Measurements from ENCODE around the gene DHRS2.

DHRS2 gene

GRCh38 chr14:23646648-23647549 lies 10.7 kb downstream of the DHRS2 start:
- DNase-seq (ENCODE audit: low read depth in 2 of 2) = no peak

GRCh38 chr14:23647619-23648018 lies 11.5 kb downstream of the DHRS2 start:
- no peak for DNase-seq (ENCODE audit: low read depth in 2 of 2)

GRCh38 chr14:23648764-23649460 lies 12.7 kb downstream of the DHRS2 start:
- DNase-seq (ENCODE audit: low read depth in 2 of 2) = no peak

GRCh38 chr14:23650506-23650905 lies 14.3 kb downstream of the DHRS2 start:
- DNase-seq (ENCODE audit: low read depth in 2 of 2) = no peak

- DNase-seq (ENCODE audit: low read depth in 2 of 2) = no peak
Measured at GRCh38 chr14:23653051-23653450, 16.9 kb downstream of the DHRS2 start.

- no peak for DNase-seq (ENCODE audit: low read depth in 2 of 2)
Measured at GRCh38 chr14:23654231-23654630, 18.1 kb downstream of the DHRS2 start.

- no peak for DNase-seq (ENCODE audit: low read depth in 2 of 2)
Measured at GRCh38 chr14:23657959-23658470, 21.9 kb downstream of the DHRS2 start.

- DNase-seq (ENCODE audit: low read depth in 2 of 2) = no peak
Measured at GRCh38 chr14:23660290-23661226, 24.4 kb downstream of the DHRS2 start.

- no peak for DNase-seq (ENCODE audit: low read depth in 2 of 2)
Measured at GRCh38 chr14:23661542-23661941, 25.4 kb downstream of the DHRS2 start.

GRCh38 chr14:23663127-23663526 lies 27.0 kb downstream of the DHRS2 start:
- DNase-seq (ENCODE audit: low read depth in 2 of 2) = no peak

GRCh38 chr14:23663711-23664110 lies 27.5 kb downstream of the DHRS2 start:
- no peak for DNase-seq (ENCODE audit: low read depth in 2 of 2)

GRCh38 chr14:23664207-23664885 lies 28.2 kb downstream of the DHRS2 start:
- no peak for DNase-seq (ENCODE audit: low read depth in 2 of 2)

GRCh38 chr14:23665302-23666016 lies 29.3 kb downstream of the DHRS2 start:
- no peak for DNase-seq (ENCODE audit: low read depth in 2 of 2)

GRCh38 chr14:23667134-23667533 lies 31.0 kb downstream of the DHRS2 start:
- DNase-seq (ENCODE audit: low read depth in 2 of 2) = no peak

GRCh38 chr14:23669441-23669840 lies 33.3 kb downstream of the DHRS2 start:
- no peak for DNase-seq (ENCODE audit: low read depth in 2 of 2)

- DNase-seq (ENCODE audit: low read depth in 2 of 2) = no peak
Measured at GRCh38 chr14:23670481-23670880, 34.3 kb downstream of the DHRS2 start.

GRCh38 chr14:23672200-23672599 lies 36.0 kb downstream of the DHRS2 start:
- DNase-seq (ENCODE audit: low read depth in 2 of 2) = no peak

- no peak for DNase-seq (ENCODE audit: low read depth in 2 of 2)
Measured at GRCh38 chr14:23675337-23675736, 39.2 kb downstream of the DHRS2 start.

GRCh38 chr14:23675906-23676305 lies 39.7 kb downstream of the DHRS2 start:
- DNase-seq (ENCODE audit: low read depth in 2 of 2) = no peak

- DNase-seq (ENCODE audit: low read depth in 2 of 2) = no peak
Measured at GRCh38 chr14:23681337-23681736, 45.2 kb downstream of the DHRS2 start.
